GM18868 (cell line): ENCODE results near the gene BCAS3.
"Not testable (repeated sequence)": the region's sequence is repeated elsewhere in the genome, so short reads cannot be mapped to it uniquely, and the experiment has no call there.

Experiments used
- ATAC-seq: cut with Tn5 transposase; IDR thresholded peaks from one replicate; pipeline ENCODE4 v1.9.1; 2021; ENCODE audit warnings: mild to moderate bottlenecking, moderate library complexity; ENCODE audit not compliant: unreplicated experiment

The BCAS3 gene

DNA sequence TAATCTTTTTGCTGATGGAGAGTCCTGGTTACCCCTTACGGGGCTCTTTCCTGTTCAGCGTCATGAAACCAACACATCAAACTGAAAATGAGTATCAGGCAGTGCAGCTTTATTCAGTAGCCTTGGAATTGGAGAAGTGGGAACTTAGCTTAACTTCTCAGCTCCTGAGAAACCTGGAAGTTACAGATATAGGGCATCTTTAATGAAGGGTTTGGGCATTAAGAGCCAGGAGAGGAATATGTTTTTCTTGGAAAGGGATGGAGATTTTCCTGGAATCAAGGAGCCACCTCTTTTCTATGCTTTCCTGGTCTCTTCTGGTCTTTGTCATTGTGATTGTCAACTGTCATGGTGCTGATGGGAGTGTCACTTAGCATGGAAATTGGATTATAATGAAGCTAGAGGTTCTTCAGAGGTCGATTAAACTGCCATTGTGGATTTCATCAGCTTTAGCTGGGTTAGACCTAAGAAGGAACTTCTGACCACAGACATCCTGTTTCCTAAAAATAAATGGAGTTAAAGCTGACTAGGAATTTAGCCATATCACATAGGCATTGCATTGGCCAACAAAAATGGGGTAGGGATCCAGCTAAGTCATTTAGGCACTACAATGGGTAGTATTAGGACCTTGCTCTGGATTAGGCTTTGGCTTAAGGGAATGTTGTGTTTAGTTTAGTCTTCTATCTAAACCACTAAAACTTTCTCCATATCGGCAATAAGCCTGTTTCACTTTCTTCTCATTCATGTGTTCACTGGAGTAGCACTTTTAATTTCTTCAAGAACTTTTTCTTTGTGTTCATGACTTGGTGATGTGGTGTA lies 186.4 kb downstream of the BCAS3 start:
- ATAC-seq, result no peak

DNA sequence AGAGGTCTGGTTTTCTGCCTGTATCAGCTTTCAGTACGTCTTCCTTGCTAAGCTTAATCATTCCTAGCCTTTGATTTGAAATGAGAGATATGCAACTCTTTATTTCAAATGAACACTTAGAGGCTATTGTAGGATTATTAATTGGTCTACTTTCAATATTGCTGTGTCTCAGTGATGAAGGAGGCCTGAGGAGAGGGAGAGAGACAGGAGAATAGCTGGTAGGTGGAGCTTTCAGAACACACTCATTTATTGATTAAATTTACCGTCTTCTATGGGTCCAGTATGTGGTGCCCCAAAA lies 187.0 kb downstream of the BCAS3 start:
- no peak for ATAC-seq

DNA sequence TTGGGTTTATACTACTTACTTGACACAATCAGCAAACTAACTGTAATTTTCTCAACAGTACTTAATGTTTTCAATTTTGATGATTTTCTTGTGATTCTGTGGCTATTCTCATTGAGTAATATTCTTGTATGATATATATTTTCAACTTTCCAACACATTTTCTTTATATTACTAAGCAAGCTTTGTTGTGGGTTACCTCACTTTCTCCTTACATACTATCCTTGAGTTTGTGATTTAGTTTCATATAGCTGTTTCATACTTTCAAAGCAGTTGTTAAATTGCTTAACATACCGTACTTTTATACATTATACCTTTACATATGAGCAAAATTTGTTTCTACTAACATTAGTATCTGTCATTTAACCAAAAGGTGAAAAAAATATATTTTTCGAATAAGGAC lies 197.1 kb downstream of the BCAS3 start:
- no peak for ATAC-seq

DNA sequence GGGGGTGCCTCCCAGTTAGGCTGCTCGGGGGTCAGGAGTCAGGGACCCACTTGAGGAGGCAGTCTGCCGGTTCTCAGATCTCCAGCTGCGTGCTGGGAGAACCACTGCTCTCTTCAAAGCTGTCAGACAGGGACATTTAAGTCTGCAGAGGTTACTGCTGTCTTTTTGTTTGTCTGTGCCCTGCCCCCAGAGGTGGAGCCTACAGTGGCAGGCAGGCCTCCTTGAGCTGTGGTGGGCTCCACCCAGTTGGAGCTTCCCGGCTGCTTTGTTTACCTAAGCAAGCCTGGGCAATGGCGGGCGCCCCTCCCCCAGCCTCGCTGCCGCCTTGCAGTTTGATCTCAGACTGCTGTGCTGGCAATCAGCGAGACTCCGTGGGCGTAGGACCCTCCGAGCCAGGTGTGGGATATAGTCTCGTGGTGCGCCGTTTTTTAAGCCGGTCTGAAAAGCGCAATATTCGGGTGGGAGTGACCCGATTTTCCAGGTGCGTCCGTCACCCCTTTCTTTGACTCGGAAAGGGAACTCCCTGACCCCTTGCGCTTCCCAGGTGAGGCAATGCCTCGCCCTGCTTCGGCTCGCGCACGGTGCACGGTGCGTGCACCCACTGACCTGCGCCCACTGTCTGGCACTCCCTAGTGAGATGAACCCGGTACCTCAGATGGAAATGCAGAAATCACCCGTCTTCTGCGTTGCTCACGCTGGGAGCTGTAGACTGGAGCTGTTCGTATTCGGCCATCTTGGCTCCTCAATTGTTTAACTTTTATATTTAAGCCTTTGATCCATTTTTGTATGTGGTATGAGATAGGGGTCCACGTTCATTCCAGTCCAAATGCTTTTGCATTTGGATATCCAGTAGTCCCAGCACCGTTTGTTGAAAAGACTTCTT lies 209.3 kb downstream of the BCAS3 start:
- ATAC-seq, result not testable (repeated sequence)

DNA sequence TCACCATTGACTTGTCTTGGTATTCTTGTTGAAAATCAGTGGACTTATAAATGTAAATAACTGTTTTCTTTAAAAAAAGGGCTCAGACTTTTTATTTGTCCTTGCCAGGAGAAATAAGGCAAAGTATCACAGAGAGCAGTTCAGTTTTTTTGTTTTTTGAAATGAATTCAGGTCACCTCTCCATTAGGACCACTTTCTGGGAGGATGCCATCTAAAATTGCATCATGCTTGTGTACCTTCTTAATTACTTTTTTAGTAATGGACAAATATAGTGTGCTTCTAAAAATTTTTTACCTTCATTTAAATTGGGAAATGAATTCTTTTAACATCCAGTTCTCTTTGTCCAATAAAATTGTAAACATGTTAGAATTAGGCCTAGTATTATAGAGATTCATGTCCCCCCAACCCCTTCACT lies 210.0 kb downstream of the BCAS3 start:
- ATAC-seq, result no peak

DNA sequence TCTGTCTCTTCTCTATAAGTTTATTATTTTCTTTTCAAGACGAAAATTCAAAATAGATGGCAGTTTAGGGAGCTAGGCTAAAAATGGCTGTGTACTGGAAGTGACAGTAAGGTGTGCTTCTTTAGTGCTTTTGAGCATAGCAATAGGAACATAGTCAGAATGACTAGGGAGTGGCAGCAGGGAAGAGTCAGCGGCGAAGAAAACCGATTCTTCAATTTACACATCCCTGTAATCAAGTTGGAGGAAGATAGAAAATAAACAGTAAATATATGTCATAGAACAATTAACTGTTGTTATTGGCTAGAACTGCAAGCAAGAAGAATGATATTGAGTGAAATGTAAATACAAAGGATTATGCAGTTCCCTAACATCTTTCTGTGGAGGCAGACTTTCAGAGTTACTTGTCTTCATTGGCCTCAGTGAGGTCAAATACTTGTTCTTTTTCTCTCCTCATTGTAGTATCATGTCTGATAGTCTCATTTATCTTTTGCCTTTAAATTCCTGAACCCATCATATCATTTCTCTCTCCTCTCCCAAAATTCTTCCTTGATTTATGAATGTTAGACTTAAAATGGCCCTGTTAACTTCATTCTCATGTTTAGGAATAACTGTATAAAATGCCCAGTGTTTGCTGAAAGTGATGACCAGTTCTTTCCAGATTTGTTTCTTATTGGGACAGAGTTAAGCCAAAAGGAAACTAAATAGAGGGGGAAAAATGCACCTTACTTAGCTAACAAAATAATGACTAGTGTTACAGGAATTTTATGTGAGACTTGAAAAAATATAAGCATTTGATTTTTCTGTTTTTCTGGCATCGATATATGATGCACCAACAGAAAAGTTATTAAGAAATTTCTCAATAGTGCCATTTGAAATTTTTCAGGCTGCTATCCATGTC lies 211.4 kb downstream of the BCAS3 start:
- no peak for ATAC-seq

DNA sequence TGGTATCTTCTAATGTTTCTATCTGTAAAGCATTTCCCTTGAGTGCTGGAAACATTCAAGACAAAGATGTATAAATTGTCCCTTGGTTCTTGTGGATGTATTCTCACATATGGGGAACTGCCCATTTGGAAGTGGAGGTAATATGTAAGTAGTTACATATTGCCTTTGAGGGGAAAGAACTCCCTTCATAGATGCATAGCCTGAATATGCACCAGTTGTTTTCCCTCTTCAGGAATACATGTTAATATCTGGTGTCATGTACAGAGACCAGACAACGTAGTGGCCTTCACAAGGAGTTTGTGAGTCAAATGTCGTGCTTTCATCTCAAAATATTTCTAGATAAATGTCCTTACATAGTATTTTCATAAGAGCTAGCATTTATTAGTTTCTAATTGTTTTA lies 213.5 kb downstream of the BCAS3 start:
- no peak for ATAC-seq

DNA sequence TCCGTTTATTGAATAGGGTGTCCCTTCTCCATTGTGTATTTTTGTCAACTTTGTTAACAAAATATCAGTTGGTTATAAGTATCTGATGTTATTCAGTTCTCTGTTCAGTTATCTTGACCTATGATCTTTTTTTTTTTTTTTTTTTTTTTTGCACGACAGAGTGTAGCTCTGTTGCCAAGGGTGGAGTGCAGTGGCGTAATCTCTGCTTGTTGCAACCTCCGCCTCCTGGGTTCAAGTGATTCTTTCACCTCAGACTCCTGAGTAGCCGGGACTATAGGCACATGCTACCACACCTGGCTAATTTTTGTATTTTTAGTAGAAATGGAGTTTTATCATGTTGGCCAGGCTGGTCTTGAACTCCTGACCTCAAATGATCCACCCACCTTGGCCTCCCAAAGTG lies 215.8 kb downstream of the BCAS3 start:
- no peak for ATAC-seq

DNA sequence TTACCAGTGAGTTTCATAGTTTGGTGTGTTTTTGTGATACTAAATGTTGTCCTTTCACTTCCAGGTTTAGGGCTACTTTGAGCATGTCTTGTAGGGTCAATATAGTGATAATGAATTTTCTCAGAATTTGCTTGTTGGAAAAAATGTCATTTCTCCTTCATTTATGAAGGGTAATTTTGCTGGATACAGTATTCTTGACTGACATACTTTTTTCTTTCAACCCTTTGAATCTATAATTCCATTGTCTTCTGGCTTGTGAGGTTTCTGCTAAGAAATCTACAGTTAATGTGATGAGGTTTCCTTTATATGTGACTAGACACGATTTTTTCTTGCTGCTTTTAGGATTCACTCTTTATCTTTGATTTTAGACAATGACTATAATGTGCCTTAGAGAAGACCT lies 219.3 kb downstream of the BCAS3 start:
- no peak for ATAC-seq

DNA sequence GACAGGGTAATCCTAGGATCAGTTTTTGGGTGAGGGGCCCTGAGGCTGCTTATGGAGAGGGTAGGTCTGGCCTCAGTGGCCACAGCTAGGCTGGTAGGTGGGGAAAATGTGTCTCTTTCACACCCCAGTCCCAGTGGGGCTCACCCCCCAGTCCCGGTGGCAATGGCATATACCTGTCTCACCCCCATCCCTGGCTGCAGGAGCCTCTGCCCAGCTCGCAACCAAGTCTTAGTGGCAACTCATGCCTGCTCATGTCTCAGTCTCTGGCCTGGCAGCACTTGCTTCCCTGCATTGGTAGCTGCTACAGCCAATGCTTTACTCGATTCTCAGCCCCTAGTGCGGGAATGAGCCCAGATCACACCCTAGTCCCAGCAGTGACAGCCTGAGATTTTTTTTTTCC lies 221.5 kb downstream of the BCAS3 start:
- no peak for ATAC-seq

DNA sequence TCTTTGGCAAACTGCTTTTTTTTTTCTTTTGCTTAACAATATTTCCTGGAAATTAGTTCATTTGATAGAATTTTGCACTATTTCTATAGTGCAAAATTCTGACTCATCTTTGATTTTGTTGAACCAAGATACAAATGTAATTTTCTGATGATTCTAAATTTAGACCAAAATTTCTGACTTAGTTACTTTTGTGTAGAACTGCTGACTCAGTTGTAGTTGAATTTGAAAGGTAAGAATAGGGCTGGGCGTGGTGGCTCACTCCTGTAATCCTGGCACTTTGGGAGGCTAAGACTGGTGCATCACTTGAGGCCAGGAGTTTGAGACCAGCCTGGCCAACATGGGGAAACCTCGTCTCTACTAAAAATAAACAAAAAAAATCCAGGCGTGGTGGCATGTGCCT lies 223.0 kb downstream of the BCAS3 start:
- ATAC-seq, result no peak

DNA sequence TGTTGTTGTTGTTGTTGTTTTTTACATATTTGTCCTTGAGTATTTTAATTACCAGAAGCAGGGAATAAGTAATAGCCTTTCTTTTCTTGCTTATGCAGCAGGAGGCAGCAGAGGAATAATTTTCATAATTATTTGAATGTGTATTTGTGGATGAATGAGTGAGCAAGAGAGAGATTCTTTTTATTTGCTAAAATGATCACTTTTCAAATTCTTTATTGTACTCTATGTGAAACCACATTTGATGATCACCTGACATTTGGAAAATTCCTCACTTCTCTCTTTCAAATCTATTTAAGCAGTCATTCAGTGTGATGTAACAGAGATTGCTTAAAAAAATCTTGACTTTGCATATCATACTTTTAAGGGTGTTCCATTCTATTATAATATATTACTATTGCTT lies 223.6 kb downstream of the BCAS3 start:
- no peak for ATAC-seq

DNA sequence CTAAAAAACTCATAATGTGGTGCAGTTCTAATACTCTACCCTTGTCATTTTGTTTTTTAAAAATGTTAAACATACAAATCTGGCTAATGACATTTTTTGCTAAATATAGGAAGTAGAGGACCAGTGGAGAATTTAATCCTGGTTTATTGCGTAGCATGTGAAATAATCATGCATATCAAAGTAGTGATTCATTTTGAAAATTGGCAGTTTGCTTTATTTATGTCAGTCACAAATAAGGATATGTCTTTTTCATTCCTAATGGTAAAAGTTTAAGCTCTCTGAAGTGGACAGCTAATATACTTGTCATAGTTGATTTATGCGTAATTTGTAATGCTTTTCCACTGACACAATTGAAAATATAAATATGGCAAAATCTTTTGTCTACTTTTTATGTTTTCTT lies 224.2 kb downstream of the BCAS3 start:
- ATAC-seq, result no peak

DNA sequence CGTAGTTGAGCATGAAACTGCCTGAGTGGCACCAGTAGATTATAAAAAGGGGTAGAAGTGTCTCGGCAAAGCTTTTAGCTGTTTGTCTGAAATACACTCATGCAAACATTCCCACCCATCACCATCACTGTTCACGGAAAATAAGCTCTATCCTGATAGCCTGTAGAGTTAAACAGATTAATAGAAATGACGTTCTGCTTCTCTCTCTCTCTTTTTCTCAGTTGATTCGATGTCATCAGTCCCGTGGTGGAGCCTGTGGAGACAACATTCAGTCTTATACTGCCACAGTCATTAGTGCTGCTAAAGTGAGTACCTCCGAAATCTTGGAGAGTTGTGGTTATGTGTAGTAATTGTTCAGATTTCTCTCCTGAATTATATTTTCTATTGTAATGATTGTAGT lies 224.7 kb downstream of the BCAS3 start:
- ATAC-seq, result no peak

DNA sequence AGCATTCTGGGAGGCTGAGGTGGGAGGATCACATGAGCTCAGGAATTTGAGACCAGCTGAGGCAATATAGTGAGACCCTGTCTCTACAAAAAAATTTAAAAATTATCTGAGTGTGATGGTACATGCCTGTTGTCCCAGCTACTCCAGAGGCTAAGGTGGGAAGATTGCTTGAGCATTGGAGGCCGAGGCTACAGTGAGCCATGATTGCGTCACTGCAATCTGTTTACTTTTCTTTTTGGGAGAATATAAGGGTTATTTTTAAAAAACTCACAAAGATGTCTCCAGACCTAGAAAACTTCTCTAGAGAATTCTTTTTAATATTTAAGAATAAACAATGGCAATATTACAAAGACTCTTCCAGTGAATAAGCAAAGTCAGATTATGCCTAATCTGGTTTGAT lies 226.9 kb downstream of the BCAS3 start:
- no peak for ATAC-seq

DNA sequence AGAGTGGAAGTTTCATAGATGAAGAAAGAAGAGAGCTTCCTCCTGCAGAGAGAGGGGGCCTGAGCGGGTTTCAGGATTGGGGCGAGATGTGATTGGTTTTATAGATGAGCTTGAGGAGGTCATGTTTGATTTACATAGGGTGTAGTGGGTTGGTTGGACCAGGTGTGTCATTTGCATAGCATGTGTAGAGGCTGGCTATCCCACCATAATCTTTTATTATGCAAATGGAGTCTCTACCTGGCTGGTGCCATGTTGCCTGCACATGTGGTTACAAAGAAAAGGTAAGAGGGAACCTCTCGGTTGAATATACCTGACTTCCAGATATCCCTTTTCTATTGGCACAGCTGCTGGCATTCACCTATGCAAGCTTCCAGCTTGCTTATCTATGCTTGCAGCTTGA lies 228.1 kb downstream of the BCAS3 start:
- no peak for ATAC-seq

DNA sequence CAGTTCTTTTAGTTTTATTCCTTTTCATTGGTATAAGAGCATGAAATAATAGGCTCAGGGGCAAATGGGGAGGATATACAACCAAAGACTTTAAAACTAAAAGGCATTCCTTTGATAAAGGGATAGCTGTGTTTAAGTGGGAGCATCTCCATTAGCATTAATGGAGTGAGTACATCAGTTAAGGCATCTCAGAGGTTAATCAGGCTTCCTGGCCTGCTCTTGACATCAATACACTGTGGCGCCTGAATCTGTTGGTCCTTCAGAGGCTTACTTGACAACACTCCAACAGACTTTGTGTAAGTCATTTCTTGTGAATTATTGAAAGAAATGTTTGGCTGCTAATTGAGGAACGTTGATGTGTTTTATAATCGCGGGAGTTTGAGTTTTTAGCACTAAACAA lies 230.7 kb downstream of the BCAS3 start:
- no peak for ATAC-seq

DNA sequence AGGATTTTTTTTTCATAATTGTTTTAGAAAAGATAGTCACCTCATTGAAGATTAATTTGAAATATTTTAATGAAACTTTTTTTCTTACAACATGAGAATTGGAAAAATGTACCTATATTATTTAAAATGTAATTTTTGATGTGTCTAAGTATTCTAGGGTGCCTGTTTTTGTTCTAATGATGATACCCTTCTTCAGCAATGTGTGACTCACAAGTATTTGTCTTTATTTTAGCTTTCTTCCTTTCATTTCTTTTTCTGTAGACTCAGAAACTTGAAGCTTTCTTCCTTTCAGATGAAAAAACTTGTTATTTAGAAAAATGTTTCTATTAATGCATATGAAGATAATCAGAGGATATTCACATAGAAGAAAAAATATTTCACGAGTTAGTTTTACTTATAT lies 231.8 kb downstream of the BCAS3 start:
- ATAC-seq, result no peak

DNA sequence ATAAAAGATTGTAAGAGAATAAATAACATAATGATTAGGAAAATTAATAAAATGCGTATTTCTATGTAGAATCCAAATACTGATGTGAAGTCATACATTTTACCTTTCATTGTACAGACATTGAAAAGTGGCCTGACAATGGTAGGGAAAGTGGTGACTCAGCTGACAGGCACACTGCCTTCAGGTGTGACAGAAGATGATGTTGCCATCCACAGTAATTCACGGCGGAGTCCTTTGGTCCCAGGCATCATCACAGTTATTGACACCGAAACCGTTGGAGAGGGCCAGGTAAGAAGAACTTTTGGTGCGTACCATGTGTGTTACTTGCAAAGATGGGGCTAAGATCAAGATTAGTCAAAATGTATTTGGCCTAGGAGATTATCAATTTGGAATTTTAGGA lies 232.8 kb downstream of the BCAS3 start:
- ATAC-seq, result no peak

DNA sequence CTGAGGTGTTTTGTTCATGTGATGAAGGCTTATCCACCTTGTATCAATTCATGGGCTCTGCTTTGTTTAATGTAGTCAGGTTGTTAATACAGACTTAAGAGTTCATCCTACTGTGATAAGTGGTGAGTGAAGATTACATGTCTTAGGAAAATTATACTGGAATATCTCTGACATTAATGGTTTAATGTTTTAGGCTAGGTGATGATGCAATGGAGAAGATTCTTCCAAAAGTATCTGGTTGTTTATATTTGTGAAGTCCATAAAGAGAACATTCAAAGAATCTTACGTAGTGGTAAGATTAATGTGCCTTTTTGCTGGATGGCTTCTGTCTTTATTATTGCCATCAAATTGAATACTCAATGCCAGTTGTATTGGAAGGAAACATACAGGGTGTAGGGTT lies 236.4 kb downstream of the BCAS3 start:
- ATAC-seq, result no peak

DNA sequence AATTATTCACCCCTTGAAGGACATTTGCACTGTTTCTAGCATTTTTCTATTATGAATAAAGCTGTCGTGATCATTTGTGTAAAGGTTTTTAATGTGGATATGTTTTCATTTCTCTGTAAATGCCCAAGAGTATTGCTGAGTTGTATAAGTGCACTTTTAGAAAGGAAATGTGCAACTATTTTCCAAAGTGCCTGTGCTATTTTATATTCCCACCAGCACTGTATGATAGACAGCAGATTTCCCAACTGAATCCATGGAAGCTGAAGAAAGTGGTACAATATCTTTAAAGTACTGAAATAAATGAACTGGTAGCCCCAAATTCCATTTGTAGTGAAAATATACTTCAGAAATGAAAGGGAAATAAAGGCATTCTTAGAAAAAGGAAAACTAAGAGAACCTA lies 238.4 kb downstream of the BCAS3 start:
- no peak for ATAC-seq
